Kidney (tissue), 14 donors: ENCODE data around the gene GREM2. TPM values are rescaled to one million over a fixed set of nuclear protein-coding genes. Genes with fewer than 3 reads are reported as not detected.

ENCODE experiments used
- DNase-seq, 5 donors: peaks; one replicate each; pipeline ENCODE4 v3.0.0-alpha.2; 2013 to 2020
- FAIRE-seq: peaks from 2 replicates; lab custom pipeline; 2012; peaks lifted over from hg19 to GRCh38; lab: Jason Lieb, UNC
- H3K27ac ChIP-seq, 2 donors: one replicate each; pipeline ENCODE4 v1.7.0; 2013; ENCODE audit warnings: low read depth in 2 of 2, low read length in 2 of 2, inconsistent platforms in 1 of 2
- H3K27me3 ChIP-seq: one replicate; pipeline ENCODE4 v1.7.1; 2013; ENCODE audit warnings: low read length, inconsistent platforms; ENCODE audit not compliant: control insufficient read depth, insufficient read depth
- H3K36me3 ChIP-seq, 3 donors: one replicate each; pipeline versions ENCODE4 v1.7.0 to v1.7.1; 2013; ENCODE audit warnings: low read length in 3 of 3, control low read depth in 1 of 3, inconsistent platforms in 1 of 3; ENCODE audit not compliant: insufficient read depth in 3 of 3, control insufficient read depth in 2 of 3
- H3K4me1 ChIP-seq, 3 donors: one replicate each; pipeline versions ENCODE4 v1.7.0 to v1.7.1; 2013; ENCODE audit warnings: low read length in 3 of 3, inconsistent platforms in 1 of 3, low read depth in 1 of 3; ENCODE audit not compliant: control insufficient read depth in 2 of 3, insufficient read depth in 2 of 3
- H3K4me3 ChIP-seq, 3 donors: one replicate each; pipeline versions ENCODE4 v1.7.0 to v1.8.1; 2013; ENCODE audit warnings: low read length in 3 of 3, control low read depth in 1 of 3, inconsistent platforms in 1 of 3
- H3K9ac ChIP-seq, 3 donors: one replicate each; pipeline versions ENCODE4 v1.7.0 to v1.7.1; 2013; ENCODE audit warnings: low read length in 3 of 3, control low read depth in 1 of 3, inconsistent platforms in 1 of 3
- H3K9me3 ChIP-seq, 3 donors: one replicate each; pipeline versions ENCODE4 v1.7.0 to v1.7.1; 2013; ENCODE audit warnings: low read length in 3 of 3, control low read depth in 1 of 3, inconsistent platforms in 1 of 3; ENCODE audit not compliant: control insufficient read depth in 2 of 3, insufficient read depth in 1 of 3
- intact Hi-C: fragments of 100-400 bp; cut with DNase I; formaldehyde crosslinking; loops from one replicate; pipeline ENCODE4 v1.11.1; 2022
- polyA plus RNA-seq: library from polyadenylated mRNA; stranded (reverse); fragments of 350-450 nt; fragmentation: Illumina TruSeq; extraction: RNeasy Lipid Tissue Mini Kit (QIAGEN cat#74804); gene quantifications from one replicate; pipeline ENCODE4 v1.2.3, GENCODE V29; 2014; ENCODE audit warnings: low read depth, low replicate concordance; ENCODE audit not compliant: insufficient read depth
- total RNA-seq: library from RNA; stranded (reverse); fragmentation: NEBNext Ultra II Directional; extraction: Animal tissue kit (Norgen Biotek cat#: 25700); gene quantifications from one replicate; pipeline ENCODE4 v1.2.1, GENCODE V29; 2021
- TF ChIP-seq, protein P1 (sequence below): IDR thresholded peaks from 3 replicates; pipeline ENCODE4 v1.5.1; 2012; ENCODE audit warnings: mild to moderate bottlenecking, moderate library complexity, borderline replicate concordance; ENCODE audit not compliant: insufficient read depth; ENCODE audit errors: extremely low read depth
- donor health status: control.
- donor health status: control.
- donor health status: control.
- donor health status: control.
- donor health status: control.
- donor health status: DM: yes; HTN: yes; CAD: no.
- donor health status: Normal renal cell carcinoma (clear cell type).

Gene GREM2
- total and polyA plus RNA-seq, 2 donors from 2014 or later = 0.34 to 0.50 TPM

DNA sequence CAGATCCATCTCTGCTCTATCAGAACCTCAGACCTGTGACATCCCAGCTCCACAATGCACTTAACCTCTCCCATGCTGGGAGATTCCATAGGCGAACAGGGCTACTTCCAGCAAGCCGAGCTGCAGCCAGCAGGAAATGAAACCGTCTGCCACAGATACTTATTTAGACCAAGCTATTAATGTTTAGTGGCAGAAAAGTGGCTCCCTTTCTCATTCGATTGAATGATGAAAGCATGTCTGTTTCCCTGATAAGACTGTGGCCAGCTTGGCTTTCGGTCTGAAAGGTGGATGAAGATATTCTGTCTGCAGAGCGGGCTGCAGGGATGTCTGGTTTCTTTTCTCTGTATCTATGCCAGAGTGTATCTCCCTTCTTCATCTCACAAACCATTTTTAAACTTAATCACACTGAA lies 146.4 kb downstream of the GREM2 start:
- TF ChIP-seq, protein P1, sequence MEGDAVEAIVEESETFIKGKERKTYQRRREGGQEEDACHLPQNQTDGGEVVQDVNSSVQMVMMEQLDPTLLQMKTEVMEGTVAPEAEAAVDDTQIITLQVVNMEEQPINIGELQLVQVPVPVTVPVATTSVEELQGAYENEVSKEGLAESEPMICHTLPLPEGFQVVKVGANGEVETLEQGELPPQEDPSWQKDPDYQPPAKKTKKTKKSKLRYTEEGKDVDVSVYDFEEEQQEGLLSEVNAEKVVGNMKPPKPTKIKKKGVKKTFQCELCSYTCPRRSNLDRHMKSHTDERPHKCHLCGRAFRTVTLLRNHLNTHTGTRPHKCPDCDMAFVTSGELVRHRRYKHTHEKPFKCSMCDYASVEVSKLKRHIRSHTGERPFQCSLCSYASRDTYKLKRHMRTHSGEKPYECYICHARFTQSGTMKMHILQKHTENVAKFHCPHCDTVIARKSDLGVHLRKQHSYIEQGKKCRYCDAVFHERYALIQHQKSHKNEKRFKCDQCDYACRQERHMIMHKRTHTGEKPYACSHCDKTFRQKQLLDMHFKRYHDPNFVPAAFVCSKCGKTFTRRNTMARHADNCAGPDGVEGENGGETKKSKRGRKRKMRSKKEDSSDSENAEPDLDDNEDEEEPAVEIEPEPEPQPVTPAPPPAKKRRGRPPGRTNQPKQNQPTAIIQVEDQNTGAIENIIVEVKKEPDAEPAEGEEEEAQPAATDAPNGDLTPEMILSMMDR = no peak
- DNase-seq (no peak), FAIRE-seq (no peak)
- intact Hi-C loops = no loop called here
- Histone ChIP-seq H3K36me3 (no peaks in the 10 kb centered on the region), H3K27me3 (no peaks in the 10 kb centered on the region), H3K9ac (no peak overlapping the region), H3K9me3 (no peaks in the 10 kb centered on the region), H3K4me1 (no peaks in the 10 kb centered on the region), H3K27ac (no peak overlapping the region), H3K4me3 (no peak overlapping the region)

GRCh38 chr1:240464099-240464498 lies 147.9 kb downstream of the GREM2 start:
- FAIRE-seq (no peak), DNase-seq (no peak)
- Histone ChIP-seq H3K27me3 (no peaks in the 10 kb centered on the region), H3K27ac (no peak overlapping the region), H3K4me3 (no peak overlapping the region), H3K9me3 (no peaks in the 10 kb centered on the region), H3K36me3 (no peaks in the 10 kb centered on the region), H3K4me1 (no peaks in the 10 kb centered on the region), H3K9ac (no peak overlapping the region)
- intact Hi-C loops = no loop called here
- TF ChIP-seq, protein P1 = no peak

- H3K9ac ChIP-seq = no peak overlapping the region
- no peak overlapping the region for H3K4me3 ChIP-seq
- H3K9me3 ChIP-seq = no peaks in the 10 kb centered on the region
- no peaks in the 10 kb centered on the region for H3K4me1 ChIP-seq
- no peak for FAIRE-seq
- no peak overlapping the region for H3K27ac ChIP-seq
- TF ChIP-seq, protein P1 = no peak
- H3K27me3 ChIP-seq = no peaks in the 10 kb centered on the region
- no peaks in the 10 kb centered on the region for H3K36me3 ChIP-seq
- intact Hi-C loops = no loop called here
- DNase-seq = no peak
Observed at GRCh38 chr1:240462766-240463395, 149.1 kb downstream of the GREM2 start.

GRCh38 chr1:240462277-240462676 lies 149.7 kb downstream of the GREM2 start:
- intact Hi-C loops = no loop called here

More at GRCh38 chr1:240462277-240462676, 149.7 kb downstream of the GREM2 start:
- no peaks in the 10 kb centered on the region for H3K4me1 ChIP-seq
- no peaks in the 10 kb centered on the region for H3K27me3 ChIP-seq
- TF ChIP-seq, protein P1 = no peak
- no peak overlapping the region for H3K4me3 ChIP-seq
- no peaks in the 10 kb centered on the region for H3K36me3 ChIP-seq
- no peak overlapping the region for H3K27ac ChIP-seq
- DNase-seq (no peak), FAIRE-seq (no peak)
- H3K9me3 ChIP-seq = no peaks in the 10 kb centered on the region
- no peak overlapping the region for H3K9ac ChIP-seq
